GM18951 (cell line): Measurements from ENCODE around the gene STK4.

Experiments
- POLR2A ChIP-seq: IDR thresholded peaks from 4 replicates; pipeline ENCODE4 v1.6.1; 2011; ENCODE audit warnings: mild to moderate bottlenecking; ENCODE audit not compliant: insufficient read length, insufficient read depth; ENCODE audit errors: extremely low read depth
- in situ Hi-C: fragments of 300-500 bp; cut with MboI; formaldehyde crosslinking; loops from one replicate; pipeline ENCODE4 v1.12.0; 2022; ENCODE audit warnings: low sequenced_read_pairs, mixed read lengths, inconsistent platforms; ENCODE audit not compliant: unreplicated experiment

The STK4 gene

GRCh38 chr20:45067558-45067957 lies 101.2 kb downstream of the STK4 start:
- in situ Hi-C loops, result no loop called here
- TF ChIP-seq POLR2A, result no peak

- TF ChIP-seq POLR2A, result no peak
- in situ Hi-C loops, result no loop called here
These were observed 102.9 kb downstream of the STK4 start for GRCh38 chr20:45069261-45069660.

DNA sequence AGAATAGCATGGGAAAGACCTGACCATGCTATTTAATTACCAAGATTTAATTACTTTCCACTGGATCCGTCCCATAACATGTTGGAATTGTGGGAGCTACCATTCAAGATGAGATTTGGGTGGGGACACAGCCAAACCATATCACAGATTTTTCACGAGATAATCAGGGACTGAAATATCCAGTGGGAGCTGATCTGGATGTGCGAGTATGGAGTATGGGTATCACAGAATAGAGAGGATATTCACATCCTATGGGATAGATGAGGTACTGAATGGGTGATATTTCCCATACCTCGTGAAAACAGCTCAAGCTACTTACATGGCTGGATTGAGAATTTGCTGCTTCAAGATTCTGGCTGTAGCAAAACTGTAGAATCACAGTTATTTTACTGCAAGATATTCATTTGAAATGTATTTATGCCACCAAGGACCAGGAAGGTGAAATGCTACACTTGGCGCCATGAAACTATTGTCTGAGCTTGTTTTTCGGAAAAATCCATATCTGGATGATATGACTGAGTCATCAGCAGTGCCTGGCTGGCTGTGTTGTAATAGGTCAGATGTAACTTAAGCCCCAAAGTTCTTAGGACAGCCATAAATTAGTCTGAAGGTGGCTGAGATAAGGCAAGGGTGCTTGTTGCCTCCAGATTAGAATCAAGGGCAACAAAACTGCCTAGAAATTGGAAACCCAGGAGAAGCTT lies 104.8 kb downstream of the STK4 start:
- in situ Hi-C loops, result no loop called here
- no peak for TF ChIP-seq POLR2A

DNA sequence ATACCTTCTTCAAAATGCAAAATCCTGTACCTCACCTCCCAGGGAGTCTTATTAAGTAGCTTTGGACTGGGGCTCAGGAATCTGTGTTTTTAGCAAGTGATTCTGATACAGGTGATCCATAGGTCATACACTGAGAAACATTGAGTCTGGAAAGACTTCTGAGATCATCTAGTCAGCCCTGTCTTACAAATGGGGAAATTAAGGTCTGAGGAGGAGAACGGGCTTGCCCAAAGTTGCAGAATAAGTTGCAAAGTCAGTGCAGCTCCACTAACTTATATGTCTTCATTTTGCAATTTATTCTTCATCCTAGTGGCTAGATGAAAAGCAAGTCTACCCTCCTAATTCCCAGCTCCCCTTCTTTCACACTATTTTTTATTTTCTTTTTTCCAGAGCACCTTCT lies 105.8 kb downstream of the STK4 start:
- in situ Hi-C loops, result no loop called here

DNA sequence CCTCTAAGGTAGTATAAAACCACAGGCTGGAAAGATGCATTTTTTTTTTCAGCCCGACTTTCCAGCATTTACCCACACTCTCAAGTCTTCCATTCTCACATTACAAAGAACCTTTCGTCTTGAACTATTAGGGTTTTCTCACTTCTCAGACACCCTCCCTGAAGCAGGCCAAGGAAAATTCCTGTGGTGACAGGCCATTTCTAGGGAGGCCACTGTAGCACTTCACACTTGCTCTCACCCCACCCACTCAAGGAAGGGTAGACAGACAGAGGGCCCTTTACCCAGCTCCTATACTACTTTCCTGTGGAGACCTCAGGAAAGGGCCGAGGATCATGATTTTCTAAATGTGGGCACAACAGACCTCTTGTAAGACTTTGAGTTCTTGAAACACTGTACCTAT lies 106.9 kb downstream of the STK4 start:
- in situ Hi-C loops, result no loop called here
- TF ChIP-seq POLR2A, result no peak

More for the DNA sequence above, 105.8 kb downstream of the STK4 start:
- no peak for TF ChIP-seq POLR2A

GRCh38 chr20:45077559-45077958 lies 111.2 kb downstream of the STK4 start:
- TF ChIP-seq POLR2A, result no peak
- in situ Hi-C loops, result no loop called here

GRCh38 chr20:45080867-45081624 lies 114.7 kb downstream of the STK4 start:
- in situ Hi-C loops, result no loop called here
- TF ChIP-seq POLR2A, result no peak

DNA sequence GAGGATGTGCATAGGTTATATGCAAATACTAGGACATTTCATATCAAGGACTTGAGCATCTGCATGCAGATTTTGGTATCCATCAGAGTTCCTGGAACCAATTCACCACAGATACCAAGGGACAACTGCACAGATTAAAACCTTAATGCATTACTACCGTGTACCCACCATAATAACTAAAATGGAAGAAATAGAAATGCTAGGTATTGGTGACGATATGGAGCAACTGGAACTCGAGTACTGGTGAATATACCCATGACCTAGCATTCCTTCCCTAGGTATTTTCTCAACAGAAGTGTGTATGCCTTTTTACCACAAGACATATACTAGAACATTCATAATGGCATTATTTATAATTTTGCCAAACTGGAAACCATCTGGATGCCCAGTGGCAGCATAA lies 116.2 kb downstream of the STK4 start:
- in situ Hi-C loops, result no loop called here
- no peak for TF ChIP-seq POLR2A

GRCh38 chr20:45083127-45083526 lies 116.8 kb downstream of the STK4 start:
- in situ Hi-C loops, result no loop called here
- no peak for TF ChIP-seq POLR2A

DNA sequence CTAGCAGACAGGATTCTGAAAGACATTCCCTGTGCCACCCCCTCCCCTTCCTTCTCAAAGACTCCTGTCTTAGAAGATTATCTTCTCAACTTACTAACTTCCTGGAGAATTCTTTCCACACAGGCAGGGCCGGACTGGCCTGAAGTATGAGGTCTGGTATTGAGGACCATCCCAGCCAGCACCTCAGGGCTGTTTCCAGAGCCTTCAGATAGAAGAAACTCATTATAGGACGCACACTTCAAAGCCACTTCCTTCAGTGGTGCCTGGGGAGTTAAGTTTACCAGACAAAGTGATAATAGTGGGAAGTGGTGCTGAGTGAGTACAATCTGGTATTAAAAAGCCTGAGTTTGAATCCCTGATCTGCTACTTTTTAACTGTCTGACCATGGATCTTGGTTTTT lies 119.0 kb downstream of the STK4 start:
- no peak for TF ChIP-seq POLR2A
- in situ Hi-C loops, result no loop called here

- no peak for TF ChIP-seq POLR2A
- in situ Hi-C loops, result no loop called here
These were observed 119.6 kb downstream of the STK4 start for GRCh38 chr20:45085867-45086266.

GRCh38 chr20:45087097-45087790 lies 120.9 kb downstream of the STK4 start:
- in situ Hi-C loops, result no loop called here
- no peak for TF ChIP-seq POLR2A

- in situ Hi-C loops, result no loop called here
- TF ChIP-seq POLR2A, result no peak
These were observed 121.5 kb downstream of the STK4 start for GRCh38 chr20:45087814-45088213.
